ENCODE measurements around the gene PUM1.

- TF ChIP-seq EZH2 (IDR thresholded peaks at IDR 0.05; ENCODE audit: low read length, unreplicated experiment): no peak
- TF ChIP-seq CTCF (conservative IDR thresholded peaks at IDR 0.05; ENCODE audit: low read depth, low read length): no peak
Observed at GRCh38 chr1:31062867-31063380, 2.6 kb downstream of the PUM1 start.
